ENCODE results near the gene ADORA1.

Gene ADORA1

DNA sequence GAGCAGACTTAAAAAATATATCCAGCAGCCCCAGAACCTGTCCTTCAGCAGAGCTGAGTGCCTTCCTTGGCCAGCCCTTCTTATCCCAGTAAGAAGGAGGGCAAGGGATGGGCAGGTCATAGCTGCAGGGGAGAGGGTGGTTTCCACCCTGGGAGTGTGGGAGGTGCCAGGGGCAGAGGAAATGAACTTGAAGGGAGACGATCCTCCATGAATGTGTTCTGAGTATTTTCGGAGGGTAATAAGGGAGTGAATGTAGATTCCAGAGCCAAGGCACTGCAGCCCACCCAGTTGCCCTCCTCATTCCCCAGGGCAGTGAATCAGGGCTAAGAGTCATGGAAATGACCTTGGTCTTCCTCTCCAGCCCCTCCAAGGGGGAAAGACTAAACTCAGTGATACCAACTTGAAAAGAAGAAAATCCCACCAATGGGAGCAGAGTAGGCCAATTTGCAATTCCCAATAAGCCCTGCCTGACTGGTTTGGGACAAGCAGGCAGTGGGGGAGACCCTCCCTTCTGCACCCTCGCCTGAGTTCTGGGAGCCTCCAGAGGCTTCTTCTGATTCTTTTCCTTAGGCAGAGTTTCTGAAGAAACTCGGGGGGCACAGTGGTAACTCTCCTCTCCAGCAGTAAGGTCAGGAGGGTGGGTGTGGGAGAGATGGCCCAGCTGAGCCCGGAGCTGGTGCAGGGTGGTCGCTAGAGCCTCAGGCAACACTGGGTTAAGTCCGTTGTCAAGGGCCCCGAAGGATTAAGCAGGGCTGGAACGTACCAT, 45.9 kb upstream of the ADORA1 start:
- no peak overlapping the region for H3K9ac ChIP-seq (ENCODE audit: low read length)
- no peaks in the 10 kb centered on the region for H3K9me2 ChIP-seq (replicated peaks; ENCODE audit: insufficient read depth, low read length)
- H3K79me2 ChIP-seq (ENCODE audit: insufficient read depth, low read length) = no peaks in the 10 kb centered on the region
- no peak overlapping the region for H3K4me3 ChIP-seq (ENCODE audit: insufficient read depth, low read length, poor library complexity, severe bottlenecking)
- no peak overlapping the region for H2AFZ ChIP-seq (ENCODE audit: low read depth, low read length, severe bottlenecking)
- H4K20me1 ChIP-seq (ENCODE audit: low read depth, low read length) = no peaks in the 10 kb centered on the region
- TF ChIP-seq, protein P1, sequence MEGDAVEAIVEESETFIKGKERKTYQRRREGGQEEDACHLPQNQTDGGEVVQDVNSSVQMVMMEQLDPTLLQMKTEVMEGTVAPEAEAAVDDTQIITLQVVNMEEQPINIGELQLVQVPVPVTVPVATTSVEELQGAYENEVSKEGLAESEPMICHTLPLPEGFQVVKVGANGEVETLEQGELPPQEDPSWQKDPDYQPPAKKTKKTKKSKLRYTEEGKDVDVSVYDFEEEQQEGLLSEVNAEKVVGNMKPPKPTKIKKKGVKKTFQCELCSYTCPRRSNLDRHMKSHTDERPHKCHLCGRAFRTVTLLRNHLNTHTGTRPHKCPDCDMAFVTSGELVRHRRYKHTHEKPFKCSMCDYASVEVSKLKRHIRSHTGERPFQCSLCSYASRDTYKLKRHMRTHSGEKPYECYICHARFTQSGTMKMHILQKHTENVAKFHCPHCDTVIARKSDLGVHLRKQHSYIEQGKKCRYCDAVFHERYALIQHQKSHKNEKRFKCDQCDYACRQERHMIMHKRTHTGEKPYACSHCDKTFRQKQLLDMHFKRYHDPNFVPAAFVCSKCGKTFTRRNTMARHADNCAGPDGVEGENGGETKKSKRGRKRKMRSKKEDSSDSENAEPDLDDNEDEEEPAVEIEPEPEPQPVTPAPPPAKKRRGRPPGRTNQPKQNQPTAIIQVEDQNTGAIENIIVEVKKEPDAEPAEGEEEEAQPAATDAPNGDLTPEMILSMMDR (IDR thresholded peaks at IDR 0.05; ENCODE audit: insufficient read depth, low read length, poor library complexity, severe bottlenecking) = no peak
- no peak for TF ChIP-seq EZH2phosphoT487 (conservative IDR thresholded peaks at IDR 0.05; ENCODE audit: low read length)
- H3K36me3 ChIP-seq (ENCODE audit: low read length) = no peaks in the 10 kb centered on the region
- H3K27ac ChIP-seq (ENCODE audit: low read depth, low read length) = no peak overlapping the region
- H3K9me3 ChIP-seq (ENCODE audit: insufficient read depth, low read length) = no peaks in the 10 kb centered on the region
- H3K27me3 ChIP-seq (ENCODE audit: low read length) = no peaks in the 10 kb centered on the region
- H3F3A ChIP-seq (ENCODE audit: insufficient read depth) = no peaks in the 10 kb centered on the region
- no peak overlapping the region for H3K4me2 ChIP-seq (ENCODE audit: low read depth, low read length, poor library complexity, severe bottlenecking)

GRCh38 chr1:203082231-203082505, 45.4 kb upstream of the ADORA1 start:
- no peaks in the 10 kb centered on the region for H4K20me1 ChIP-seq (ENCODE audit: low read depth, low read length)
- H3K4me2 ChIP-seq (ENCODE audit: low read depth, low read length, poor library complexity, severe bottlenecking) = no peak overlapping the region
- TF ChIP-seq EZH2phosphoT487 (conservative IDR thresholded peaks at IDR 0.05; ENCODE audit: low read length) = no peak
- TF ChIP-seq, protein P1 (IDR thresholded peaks at IDR 0.05; ENCODE audit: insufficient read depth, low read length, poor library complexity, severe bottlenecking) = no peak
- no peak overlapping the region for H3K9ac ChIP-seq (ENCODE audit: low read length)
- no peaks in the 10 kb centered on the region for H3K79me2 ChIP-seq (ENCODE audit: insufficient read depth, low read length)
- no peak overlapping the region for H3K4me3 ChIP-seq (ENCODE audit: insufficient read depth, low read length, poor library complexity, severe bottlenecking)
- no peaks in the 10 kb centered on the region for H3F3A ChIP-seq (ENCODE audit: insufficient read depth)
- no peak overlapping the region for H3K27ac ChIP-seq (ENCODE audit: low read depth, low read length)
- H3K9me3 ChIP-seq (ENCODE audit: insufficient read depth, low read length) = no peaks in the 10 kb centered on the region
- H3K36me3 ChIP-seq (ENCODE audit: low read length) = no peaks in the 10 kb centered on the region
- no peaks in the 10 kb centered on the region for H3K27me3 ChIP-seq (ENCODE audit: low read length)
- no peaks in the 10 kb centered on the region for H3K9me2 ChIP-seq (replicated peaks; ENCODE audit: insufficient read depth, low read length)
- no peak overlapping the region for H2AFZ ChIP-seq (ENCODE audit: low read depth, low read length, severe bottlenecking)

- H2AFZ ChIP-seq (ENCODE audit: low read depth, low read length, severe bottlenecking) = no peak overlapping the region
- no peaks in the 10 kb centered on the region for H3K27me3 ChIP-seq (ENCODE audit: low read length)
- no peak overlapping the region for H3K27ac ChIP-seq (ENCODE audit: low read depth, low read length)
- no peaks in the 10 kb centered on the region for H4K20me1 ChIP-seq (ENCODE audit: low read depth, low read length)
- no peaks in the 10 kb centered on the region for H3K36me3 ChIP-seq (ENCODE audit: low read length)
- TF ChIP-seq EZH2phosphoT487 (conservative IDR thresholded peaks at IDR 0.05; ENCODE audit: low read length) = no peak
- TF ChIP-seq, protein P1 (IDR thresholded peaks at IDR 0.05; ENCODE audit: insufficient read depth, low read length, poor library complexity, severe bottlenecking) = no peak
- no peaks in the 10 kb centered on the region for H3F3A ChIP-seq (ENCODE audit: insufficient read depth)
- H3K4me3 ChIP-seq (ENCODE audit: insufficient read depth, low read length, poor library complexity, severe bottlenecking) = no peak overlapping the region
- no peaks in the 10 kb centered on the region for H3K9me3 ChIP-seq (ENCODE audit: insufficient read depth, low read length)
- H3K9ac ChIP-seq (ENCODE audit: low read length) = no peak overlapping the region
- no peak overlapping the region for H3K4me2 ChIP-seq (ENCODE audit: low read depth, low read length, poor library complexity, severe bottlenecking)
- H3K9me2 ChIP-seq (replicated peaks; ENCODE audit: insufficient read depth, low read length) = no peaks in the 10 kb centered on the region
- no peaks in the 10 kb centered on the region for H3K79me2 ChIP-seq (ENCODE audit: insufficient read depth, low read length)
These were observed 44.7 kb upstream of the ADORA1 start for GRCh38 chr1:203082571-203083462.

Data from SU-DHL-6 (cell line).